GM19025 (cell line): ENCODE measurements around the gene TMEM40.

Experiments used
- ATAC-seq: cut with Tn5 transposase; IDR thresholded peaks from one replicate; pipeline ENCODE4 v1.9.1; 2021; ENCODE audit warnings: mild to moderate bottlenecking, low read depth, moderate library complexity; ENCODE audit not compliant: unreplicated experiment

TMEM40 gene

GRCh38 chr3:12687948-12688347 lies 71.1 kb downstream of the TMEM40 start:
- no peak for ATAC-seq

- no peak for ATAC-seq
Measured at GRCh38 chr3:12686096-12686495, 73.0 kb downstream of the TMEM40 start.
